ENCODE data around the gene MEAK7. TPM values are rescaled to one million over a fixed set of nuclear protein-coding genes. Genes with fewer than 3 reads are reported as not detected.

MEAK7 gene
- total RNA-seq, 1 experiment from 2014 or later: 21.5 TPM

GRCh38 chr16:84498859-84499620 is 5.4 kb downstream of the MEAK7 start:
- H2BK20ac ChIP-seq (ENCODE audit: low read depth, low read length, poor library complexity, severe bottlenecking): no peak overlapping the region
- Mint-ChIP-seq H3K27me3 (ENCODE audit: low read depth) (no peaks in the 10 kb centered on the region), H3K36me3 (ENCODE audit: insufficient read depth in 1 of 3, low read depth in 3 of 3) (peaks cover 24 to 54% (median 43%) of the 10 kb centered on the region in 3 experiments), H3K4me3 (no peak overlapping the region), H3K4me1 (peaks cover 8 to 10% of the 10 kb centered on the region in 2 experiments), H3K9me3 (peaks cover 5 to 12% of the 10 kb centered on the region in 2 experiments), H3K27ac (no peak overlapping the region)
- H3K4ac ChIP-seq (ENCODE audit: low read depth, low read length): no peak overlapping the region
- no peak overlapping the region for H3K4me2 ChIP-seq (ENCODE audit: insufficient read depth, insufficient read length, low read length)
- no peaks in the 10 kb centered on the region for H3K79me2 ChIP-seq (ENCODE audit: insufficient read depth, low read length)
- H3K27ac ChIP-seq (ENCODE audit: insufficient read length, low read depth, low read length): no peak overlapping the region
- H2BK12ac ChIP-seq (ENCODE audit: insufficient read length, low read depth, low read length): no peak overlapping the region
- no peaks in the 10 kb centered on the region for H3K27me3 ChIP-seq (ENCODE audit: insufficient read depth, low read length)
- no peaks in the 10 kb centered on the region for H3K4me1 ChIP-seq (ENCODE audit: insufficient read depth, low read length)
- WGBS (ENCODE audit: extremely low coverage, insufficient read length, low lambda C conversion rate): no CpG with 5 or more reads among the region's 13 CpGs
- H3K23ac ChIP-seq (ENCODE audit: insufficient read length, low read depth, low read length): no peak overlapping the region
- no peak overlapping the region for H2BK15ac ChIP-seq (ENCODE audit: low read depth, low read length)
- H2BK120ac ChIP-seq (ENCODE audit: low read depth, low read length, poor library complexity, severe bottlenecking): no peak overlapping the region
- no peak overlapping the region for H3K9ac ChIP-seq (ENCODE audit: extremely low read depth, insufficient read length, low read length)
- no peak overlapping the region for H2AK5ac ChIP-seq (ENCODE audit: insufficient read length, low read length)
- H3K79me1 ChIP-seq (ENCODE audit: insufficient read depth, low read depth, low read length, poor library complexity, severe bottlenecking): no peaks in the 10 kb centered on the region
- H2BK5ac ChIP-seq (ENCODE audit: insufficient read length, low read length): no peak overlapping the region
- no peak for TF ChIP-seq CTCF (conservative IDR thresholded peaks at IDR 0.05)
- H4K8ac ChIP-seq (replicated peaks; ENCODE audit: insufficient read length, low read depth, low read length): no peak overlapping the region
- H3K56ac ChIP-seq (ENCODE audit: insufficient read length, low read depth, low read length): no peak overlapping the region
- H3K9me3 ChIP-seq (ENCODE audit: control insufficient read depth, low read depth, low read length): no peaks in the 10 kb centered on the region
- H4K91ac ChIP-seq (ENCODE audit: insufficient read length, low read depth, low read length): no peak overlapping the region
- H4K20me1 ChIP-seq (ENCODE audit: control insufficient read depth, insufficient read depth, insufficient read length): no peaks in the 10 kb centered on the region
- no peak overlapping the region for H3T11ph ChIP-seq (ENCODE audit: low read length)
- H3K18ac ChIP-seq (ENCODE audit: insufficient read length, low read depth, low read length): no peak overlapping the region
- peaks cover 4% of the 10 kb centered on the region for H3K23me2 ChIP-seq (ENCODE audit: insufficient read length, low read depth, low read length, poor library complexity, severe bottlenecking)
- no peak overlapping the region for H4K5ac ChIP-seq (ENCODE audit: insufficient read length, low read depth, low read length)
- no peak for DNase-seq
- no peak overlapping the region for H2AFZ ChIP-seq (ENCODE audit: low read length)
- no peak overlapping the region for H3K14ac ChIP-seq (ENCODE audit: insufficient read depth, low read length)
